Testis (tissue), 2 donors: ENCODE results near the gene GRK5.

Experiments
- CTCF ChIP-seq, 3 experiments: fragments of 450-650 bp in 2 of 3; fragments of 200-600 bp in 1 of 3; sonication (generic) in 1 of 3; IDR thresholded peaks; one replicate each; pipeline ENCODE4 v1.5.1; 2016 to 2019; ENCODE audit warnings: antibody characterized with exemption in 3 of 3, mild to moderate bottlenecking in 2 of 3, moderate library complexity in 1 of 3
- POLR2A ChIP-seq: fragments of 450-650 bp; IDR thresholded peaks from one replicate; pipeline ENCODE4 v1.6.1; 2017; ENCODE audit warnings: antibody characterized with exemption, mild to moderate bottlenecking, moderate library complexity

- TF ChIP-seq CTCF (IDR thresholded peaks at IDR 0.05) (no peak), POLR2A (no peak)
Measured at GRCh38 chr10:119268871-119269506, 61.6 kb downstream of the GRK5 start.
